NCI-H748 (cell line): Measurements from ENCODE around the gene UCN2.
A peak's percentile ranks its signal among the peaks of the same experiment; 100 is the strongest.
"Not testable (repeated sequence)": the region's sequence is repeated elsewhere in the genome, so short reads cannot be mapped to it uniquely, and the experiment has no call there.

Experiments used
- DNase-seq: peaks from one replicate; lab custom pipeline; 2025; ENCODE audit not compliant: unreplicated experiment; lab: John Stamatoyannopoulos, UW

Gene UCN2

GRCh38 chr3:48564022-48564421 is 441 bp upstream of the UCN2 start:
- DNase-seq = no peak

DNA sequence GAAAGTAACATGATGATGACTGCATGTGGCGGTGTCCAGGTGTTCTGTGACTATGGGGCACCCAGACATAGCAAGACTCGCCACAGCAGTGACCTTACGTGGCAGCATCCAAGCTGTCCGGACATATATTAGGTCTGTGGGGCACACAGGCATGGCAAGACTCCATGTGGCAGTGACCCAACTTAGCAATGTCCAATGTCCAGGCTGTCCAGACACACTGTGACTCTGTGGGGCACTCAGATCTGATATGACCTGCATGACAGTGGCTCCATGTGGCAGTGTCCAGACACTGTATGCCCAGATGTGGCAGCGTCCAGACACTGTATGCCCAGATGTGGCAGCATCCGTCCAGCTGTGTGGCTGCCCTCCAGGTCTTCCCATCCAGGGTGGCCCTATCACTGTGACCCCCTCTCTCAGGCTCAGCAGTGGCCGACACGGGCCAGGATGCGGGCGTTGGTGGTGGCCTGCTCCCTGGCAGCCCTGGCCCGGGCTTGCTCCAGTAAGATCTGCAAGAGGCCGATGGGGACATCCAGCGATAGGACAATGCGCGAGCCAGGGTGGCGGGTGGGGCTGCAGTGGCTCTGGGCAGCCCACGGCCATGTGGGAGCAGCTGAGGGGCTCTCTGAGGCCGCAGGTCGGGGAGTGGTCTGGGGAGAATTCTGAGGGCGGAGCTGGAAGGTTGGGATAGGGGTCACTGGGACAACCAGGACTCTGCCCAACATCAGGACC is 1.1 kb downstream of the UCN2 start:
- DNase-seq = no peak

DNA sequence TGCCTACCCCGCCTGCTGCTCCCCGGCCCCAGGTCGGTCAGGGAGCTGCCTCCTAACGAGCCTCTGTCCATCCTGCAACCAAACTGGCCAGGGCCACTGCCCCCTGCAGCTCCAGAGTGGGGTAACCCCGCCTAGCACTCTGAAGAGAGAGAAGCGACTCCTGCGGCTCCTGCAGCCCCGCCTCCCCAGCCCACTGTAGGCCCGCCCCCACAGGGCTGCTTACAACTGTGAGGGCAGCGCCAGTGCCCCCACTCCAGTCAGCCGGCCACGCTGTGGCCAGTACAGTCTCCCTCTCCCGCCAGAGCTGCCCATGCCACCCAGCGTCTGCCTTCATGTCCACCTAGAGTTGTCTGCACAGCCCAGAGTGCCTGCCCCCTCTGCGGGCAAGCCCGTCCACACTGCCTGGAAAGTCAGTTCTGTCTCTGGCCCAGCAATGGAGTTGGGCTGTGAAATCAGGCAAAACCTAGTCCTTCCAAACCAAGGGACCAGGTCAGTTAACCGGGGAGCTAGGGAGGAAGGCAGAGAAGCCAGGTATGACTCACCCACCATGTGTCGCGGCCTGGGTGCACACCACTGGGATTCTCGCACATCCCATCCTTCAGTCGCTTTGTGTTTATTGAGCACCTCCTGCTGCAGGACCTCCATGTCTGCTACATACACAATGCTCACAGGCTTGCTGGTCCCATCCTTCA is 2.4 kb downstream of the UCN2 start:
- DNase-seq = peak; percentile 8

DNA sequence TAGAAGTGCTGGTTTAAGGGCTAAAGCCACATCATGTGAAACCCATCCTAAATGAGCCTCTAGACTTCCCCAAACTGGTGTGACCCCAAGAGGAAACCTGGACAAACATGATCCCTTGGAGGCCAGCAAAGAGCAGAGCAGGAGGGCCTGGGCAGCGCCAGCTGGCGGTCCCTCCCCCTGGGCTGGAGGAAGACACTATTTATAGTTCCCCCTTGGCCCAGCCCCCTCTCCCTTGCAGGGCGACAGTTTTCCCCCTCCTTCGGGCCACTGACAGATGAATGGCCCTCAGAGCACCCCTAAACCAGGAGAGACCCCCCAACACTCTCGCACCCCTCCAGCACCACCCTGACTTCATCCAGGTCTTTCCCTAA is 2.9 kb downstream of the UCN2 start:
- DNase-seq = no peak

- DNase-seq = no peak
Measured at GRCh38 chr3:48558493-48559134, 5.0 kb downstream of the UCN2 start.

GRCh38 chr3:48556796-48557626 is 6.6 kb downstream of the UCN2 start, which contains the start of gene PFKFB4:
TSS of gene PFKFB4 (minus strand) at chr3:48556803. CDS start at chr3:48556777, 26 bp downstream.
- peak; percentile 97 for DNase-seq

DNA sequence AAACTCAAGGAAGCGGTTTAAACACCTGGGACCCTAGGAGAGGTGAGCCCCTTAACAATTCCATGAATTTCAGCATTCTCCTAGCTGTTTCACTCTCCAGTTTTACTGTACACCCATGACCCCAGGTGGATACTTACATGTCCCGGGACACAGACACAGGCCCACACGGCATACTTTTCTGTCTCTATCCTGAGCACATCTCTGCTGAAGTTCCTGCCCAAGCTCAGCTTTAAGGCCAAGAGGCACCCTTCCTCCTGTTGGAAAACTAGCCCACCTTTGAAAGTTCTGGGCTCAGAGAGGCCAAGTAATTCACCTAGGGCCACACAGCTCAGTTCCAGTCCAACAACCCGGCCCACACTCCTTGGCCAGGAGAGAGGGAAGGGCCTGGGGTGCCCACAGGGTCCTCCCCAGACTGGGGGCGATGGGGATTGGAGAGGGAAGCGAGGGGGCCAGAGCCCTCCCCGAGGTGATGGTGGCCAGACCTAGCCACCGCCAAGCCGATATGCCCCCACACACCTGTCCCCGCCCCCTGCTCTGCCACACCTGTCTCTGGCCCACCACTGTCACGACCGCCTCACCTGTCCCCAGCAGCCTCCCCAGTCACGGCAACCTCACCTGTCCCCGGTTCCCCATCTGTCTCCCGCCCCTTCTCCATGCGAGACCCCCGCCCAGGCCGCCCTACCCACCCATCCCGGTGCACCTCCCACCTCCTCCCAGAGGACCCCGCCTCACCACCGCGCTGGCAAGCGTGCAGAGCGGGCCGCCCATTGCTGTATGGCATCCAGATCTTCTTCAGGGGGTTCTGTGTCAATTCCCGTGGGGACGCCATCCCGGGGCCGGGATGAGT is 7.4 kb downstream of the UCN2 start:
- peak; percentile 42 for DNase-seq

- no peak for DNase-seq
Measured at GRCh38 chr3:48555231-48555948, 8.2 kb downstream of the UCN2 start.

DNA sequence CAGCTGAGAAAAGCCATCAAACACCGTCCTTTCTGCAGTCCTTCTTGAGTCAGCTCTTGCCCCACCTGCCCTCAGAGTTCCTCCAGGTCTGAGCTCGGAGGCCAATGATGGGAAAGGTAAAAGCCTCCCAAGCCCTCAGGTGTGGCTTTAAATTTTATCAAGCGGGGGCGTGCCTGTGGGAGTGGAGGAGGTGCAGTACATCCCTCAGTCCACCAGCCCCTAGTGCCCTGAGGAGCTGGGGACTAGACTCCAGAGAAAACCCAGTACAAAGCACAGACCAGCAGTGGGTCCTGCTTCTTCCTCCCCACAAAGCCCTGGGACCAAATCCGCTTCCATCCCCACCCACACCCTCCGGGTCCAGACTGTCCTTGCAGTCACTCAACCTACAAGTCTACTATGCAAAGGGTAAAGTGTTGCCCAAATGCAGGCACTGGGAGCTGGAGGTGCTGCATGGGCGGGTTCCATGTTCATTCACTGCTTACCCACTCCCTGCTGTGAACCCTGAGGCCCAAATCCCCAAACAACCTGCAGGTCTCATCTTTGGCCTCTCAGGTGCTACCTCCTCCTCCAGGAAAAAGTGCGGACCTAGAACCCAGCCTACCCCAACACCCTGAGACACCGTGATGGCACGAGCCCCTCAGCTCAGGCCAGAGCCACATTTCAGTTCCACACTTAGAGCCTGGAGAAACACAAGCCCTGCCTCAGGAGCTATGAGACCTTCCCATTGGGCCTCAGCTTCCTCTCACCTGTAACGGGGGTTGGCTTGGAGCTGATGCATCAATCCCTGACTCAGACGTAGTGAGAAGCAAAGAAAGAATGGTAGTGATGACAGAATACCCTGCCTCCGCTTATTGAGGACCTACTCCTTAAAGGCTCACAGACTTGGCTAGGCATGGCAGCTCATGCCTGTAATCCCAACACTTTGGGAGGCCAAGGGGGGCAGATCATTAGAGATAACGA is 9.4 kb downstream of the UCN2 start:
- DNase-seq = no peak

- DNase-seq = no peak
Measured at GRCh38 chr3:48553361-48553760, 10.2 kb downstream of the UCN2 start.

DNA sequence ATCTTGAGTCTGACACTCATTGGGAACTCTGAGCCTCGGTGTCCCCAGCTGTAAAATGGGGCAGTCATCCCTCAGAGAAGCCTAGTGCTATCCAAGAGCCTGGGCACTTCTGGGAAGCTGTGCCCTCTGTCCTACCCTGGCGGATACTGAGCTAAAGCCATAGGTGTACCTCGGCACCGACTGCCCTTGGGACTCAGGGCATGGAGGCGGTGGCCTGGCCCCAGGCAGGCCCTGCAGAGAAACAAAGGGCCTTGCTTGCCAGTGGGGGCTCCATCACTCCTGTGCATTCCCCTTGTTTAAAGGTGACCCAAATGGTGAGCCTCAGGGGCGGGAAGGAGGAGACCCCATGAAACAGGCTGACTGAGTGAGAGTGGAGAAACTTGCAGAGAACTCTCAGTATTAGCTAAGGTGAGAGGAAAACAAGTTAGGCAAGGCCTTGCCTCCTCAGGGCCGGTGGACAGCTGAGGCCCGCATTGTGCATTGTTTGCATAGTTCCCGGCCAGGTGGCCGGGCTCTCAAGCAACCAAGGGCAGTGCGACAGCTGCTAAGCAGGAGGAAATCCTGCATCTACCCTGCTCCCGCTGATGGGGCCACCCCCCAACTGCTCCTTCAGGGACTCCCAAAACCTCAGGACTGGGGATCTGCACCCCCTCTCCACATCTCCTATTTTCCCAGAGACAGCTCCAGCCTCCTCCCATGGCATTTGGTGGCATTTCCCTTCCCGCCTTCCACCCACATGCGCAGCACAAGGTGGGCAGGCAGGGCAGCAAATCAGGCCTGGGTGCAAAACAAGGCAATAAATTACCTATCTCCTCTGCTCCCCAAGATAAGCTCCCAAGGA is 11.2 kb downstream of the UCN2 start:
- DNase-seq = peak; percentile 48

DNA sequence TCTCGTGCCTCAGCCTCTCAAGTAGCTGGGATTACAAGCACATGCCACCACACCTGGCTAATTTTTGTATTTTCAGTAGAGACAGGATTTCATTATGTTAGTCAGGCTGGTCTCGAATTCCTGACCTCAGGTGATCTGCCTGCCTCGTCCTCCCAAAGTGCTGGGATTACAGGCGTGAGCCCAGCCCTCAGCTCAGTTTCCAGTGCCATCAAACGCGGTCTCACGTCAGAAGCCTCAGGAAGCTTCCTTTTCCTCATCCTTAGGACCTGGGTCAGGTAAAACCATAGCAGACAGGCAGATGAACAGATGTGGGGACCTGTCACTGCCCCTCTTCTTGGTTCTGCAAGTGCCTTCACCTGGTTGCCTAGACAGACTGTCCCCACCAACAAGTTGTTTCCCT is 11.9 kb downstream of the UCN2 start:
- DNase-seq = not testable (repeated sequence)

DNA sequence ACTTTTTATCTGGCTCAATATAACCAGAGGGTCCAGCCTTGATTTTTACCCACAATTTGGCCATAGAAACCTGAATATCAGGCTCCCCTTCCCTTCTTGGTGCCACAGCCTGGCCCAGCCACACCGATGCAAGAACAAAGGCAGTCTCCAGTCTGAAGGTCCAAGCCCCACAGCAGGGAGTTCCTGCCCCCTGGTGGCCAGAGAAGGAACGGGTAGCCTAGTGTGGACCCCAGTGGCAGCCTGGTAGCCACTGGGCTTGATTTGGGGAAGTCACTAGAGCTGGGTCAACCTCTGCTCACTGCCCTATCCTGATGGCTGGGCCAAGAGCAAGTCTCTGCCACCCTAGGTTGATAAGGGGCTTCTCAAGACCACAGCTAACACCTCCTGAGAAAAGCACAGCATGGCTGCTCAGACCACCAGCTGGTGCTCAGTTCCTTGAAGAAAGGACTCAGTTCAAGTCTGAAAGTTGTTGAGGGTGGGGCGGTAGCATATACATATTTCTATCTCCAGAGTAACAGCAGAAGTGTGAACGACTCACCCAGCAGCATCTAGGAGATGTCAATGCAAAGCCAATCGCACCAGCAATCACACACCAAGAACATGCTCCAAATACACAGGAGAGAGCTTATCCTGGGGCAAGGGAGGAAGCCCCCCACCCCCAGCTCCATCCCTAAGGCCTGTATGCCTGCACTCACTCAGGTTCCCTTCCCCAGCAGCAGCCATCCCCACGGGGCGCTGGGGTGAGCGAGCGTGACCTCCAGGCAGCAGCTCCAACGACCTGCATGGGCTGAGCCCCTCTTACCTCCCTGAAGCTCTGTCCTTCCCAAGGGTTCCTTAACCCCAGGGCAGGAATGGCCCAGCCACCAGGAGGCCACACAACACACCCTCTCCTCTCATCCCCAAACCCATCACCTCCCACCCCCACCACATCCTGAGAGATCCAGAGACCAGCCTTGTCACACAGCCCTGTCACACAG is 14.6 kb downstream of the UCN2 start:
- DNase-seq = peak; percentile 59

- no peak for DNase-seq
Measured at GRCh38 chr3:48548126-48548525, 15.5 kb downstream of the UCN2 start.

DNA sequence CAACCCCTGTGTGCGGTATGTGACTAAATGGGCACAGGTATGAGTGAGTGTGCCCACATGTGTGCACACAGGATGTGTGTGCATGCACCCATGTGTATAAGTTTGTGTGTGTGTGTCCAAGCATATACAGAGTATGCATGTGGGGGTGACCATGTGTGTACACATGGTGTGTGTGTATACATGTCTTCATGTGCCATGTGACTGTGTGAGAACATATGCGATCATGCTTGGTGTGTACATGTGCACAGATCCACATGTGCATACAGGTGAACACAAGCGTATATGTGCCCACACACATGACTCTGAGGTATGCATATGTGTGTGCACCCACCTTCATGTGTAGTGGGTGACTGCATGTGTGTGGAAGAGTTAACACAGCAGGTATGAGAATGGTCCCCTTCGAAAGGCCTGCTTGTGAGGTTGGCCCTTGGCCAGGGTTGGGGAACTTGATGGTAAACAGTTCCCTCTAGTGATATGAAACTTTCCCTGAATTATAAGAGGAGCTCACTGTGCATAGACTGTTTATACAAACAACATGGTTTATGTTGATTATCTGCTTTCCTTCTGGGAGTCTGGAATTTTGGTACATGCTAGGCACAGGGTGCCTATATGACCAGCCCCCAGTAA is 17.3 kb downstream of the UCN2 start:
- DNase-seq = no peak

- no peak for DNase-seq
Measured at GRCh38 chr3:48544141-48544540, 19.4 kb downstream of the UCN2 start.
